ENCODE data around the gene CAPRIN2. TPM values are rescaled to one million over a fixed set of nuclear protein-coding genes. Genes with fewer than 3 reads are reported as not detected.

CAPRIN2 gene
- total RNA-seq, 1 donor from 2014 or later = 14.2 TPM

DNA sequence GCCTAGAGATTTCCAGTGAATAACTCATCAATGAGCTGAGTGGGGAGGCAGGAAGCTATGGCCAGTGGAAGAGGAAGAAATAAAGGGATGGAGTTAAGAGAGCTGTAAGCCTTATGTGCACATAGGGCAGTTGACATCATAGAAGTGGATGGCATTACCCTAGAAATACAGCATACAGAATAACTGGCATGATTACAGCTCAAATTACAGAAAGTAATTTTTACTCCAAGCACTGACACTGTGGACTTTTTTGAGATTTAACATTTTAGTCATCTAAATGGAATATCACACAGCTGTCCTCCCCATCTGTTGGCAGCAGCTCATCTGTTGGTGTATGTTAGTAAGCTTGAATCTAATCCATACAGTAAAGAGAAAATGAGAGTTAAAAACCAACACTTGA is 53.7 kb downstream of the CAPRIN2 start:
- intact Hi-C loops (cut with micrococcal nuclease) = no loop called here

DNA sequence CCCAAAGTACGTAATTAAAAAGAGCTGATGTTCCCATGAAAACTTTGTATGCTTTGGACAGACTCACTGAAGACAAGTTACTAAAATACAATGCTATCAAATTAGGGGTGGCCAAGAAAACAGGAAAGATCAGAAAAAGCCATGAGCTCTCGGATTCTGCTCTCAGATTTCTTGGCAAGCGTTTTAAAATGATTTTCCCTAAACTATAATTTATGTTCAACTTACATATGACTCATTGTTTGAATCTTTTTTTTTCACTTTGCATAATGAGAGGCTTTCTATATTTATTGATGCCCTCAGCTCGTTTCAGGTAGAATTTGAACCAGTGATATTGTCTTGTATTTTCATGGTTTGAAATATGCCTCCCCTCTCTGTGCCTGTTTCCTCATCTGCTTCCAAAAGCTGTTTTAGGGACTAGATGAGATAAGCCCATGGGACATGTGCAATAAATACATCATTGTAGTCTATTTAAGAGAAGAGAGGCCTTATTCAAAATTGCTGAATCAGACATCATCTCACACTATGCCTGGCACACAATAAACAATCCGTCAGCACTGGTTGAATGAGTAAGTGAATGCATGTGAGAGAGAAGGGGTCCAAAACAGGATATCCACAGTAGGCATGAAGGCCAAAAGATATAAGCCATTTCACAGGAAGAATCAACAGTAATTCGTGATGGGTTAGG is 54.4 kb downstream of the CAPRIN2 start:
- intact Hi-C loops (cut with micrococcal nuclease) = no loop called here

DNA sequence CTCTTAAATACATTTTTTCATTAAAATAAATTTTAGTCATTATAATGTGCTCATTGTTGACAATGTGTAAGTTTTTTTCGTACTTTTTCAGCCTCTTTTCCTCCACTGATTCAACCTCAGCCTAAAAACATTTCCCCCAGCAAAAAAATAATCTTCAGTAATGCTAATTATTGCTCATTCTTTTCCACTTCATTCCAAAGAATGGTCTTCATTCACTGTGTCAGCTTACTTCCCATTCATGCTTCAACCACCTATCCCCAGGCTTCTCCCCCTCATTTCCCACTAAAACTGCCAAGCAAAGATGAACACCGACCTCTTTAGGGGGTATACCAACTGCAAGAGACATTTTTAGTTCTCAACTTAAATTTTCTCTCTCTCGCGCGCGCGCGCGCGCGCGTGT is 56.4 kb downstream of the CAPRIN2 start:
- intact Hi-C loops (cut with micrococcal nuclease) = loop anchor here (5.0 kb wide), 1 partner anchor 99 kb away; no protein-coding TSS in a partner anchor

DNA sequence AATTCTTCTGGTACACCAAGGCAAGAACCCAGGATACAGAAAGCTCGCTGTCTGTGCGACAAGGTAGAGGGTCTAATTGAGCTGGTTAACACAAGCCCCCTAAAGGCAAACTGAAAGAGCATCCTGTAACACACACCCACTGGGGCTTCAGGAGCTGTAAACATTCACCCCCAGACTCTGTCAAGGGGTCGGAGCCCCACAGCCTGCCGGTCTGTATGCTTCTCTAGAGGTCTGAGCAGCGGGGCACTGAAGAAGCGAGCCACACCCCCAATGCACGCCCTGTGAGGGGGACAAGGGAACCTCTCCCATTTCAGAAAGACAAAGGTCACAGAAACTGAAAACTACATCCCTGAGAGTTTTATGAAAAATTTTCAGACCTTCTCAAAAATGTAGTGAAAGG is 57.8 kb downstream of the CAPRIN2 start:
- intact Hi-C loops (cut with micrococcal nuclease) = loop anchor here (5.0 kb wide), 1 partner anchor 100 kb away; no protein-coding TSS in a partner anchor

DNA sequence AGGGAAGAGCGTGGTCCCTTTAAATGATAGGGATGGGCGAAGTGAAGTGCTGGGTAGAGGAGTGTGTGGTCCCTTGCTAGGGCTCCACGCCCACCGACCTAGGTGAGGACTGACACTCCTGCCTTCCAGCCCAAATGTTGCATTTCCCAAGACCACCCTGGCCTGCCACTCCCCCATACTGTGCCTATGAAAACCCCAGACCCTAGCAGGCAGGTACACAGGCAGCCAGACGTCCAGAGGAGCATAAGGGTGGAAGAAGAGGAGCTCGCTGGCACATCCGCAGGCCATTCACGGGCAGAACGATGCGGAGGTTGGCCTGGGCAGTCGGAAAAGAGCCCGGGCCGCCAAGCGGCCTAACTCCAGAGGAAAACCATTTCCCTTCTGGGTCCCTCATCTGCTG is 58.3 kb downstream of the CAPRIN2 start:
- intact Hi-C loops (cut with micrococcal nuclease) = loop anchor here (5.0 kb wide), 1 partner anchor 101 kb away; no protein-coding TSS in a partner anchor

DNA sequence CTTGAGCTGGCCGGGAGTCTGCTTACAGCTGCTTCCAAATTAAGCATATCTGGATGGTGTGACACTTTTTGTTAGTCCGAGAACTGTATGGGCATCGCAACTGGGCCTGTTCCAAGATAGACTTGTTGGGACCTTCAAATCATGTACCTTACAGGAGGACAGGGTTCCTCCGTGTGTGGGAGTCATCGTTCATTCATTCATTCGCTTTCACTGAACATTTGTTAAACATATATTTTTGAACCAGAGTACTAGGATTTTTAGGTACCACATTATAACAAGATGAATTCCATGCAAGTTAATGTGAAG is 58.7 kb downstream of the CAPRIN2 start:
- intact Hi-C loops (cut with micrococcal nuclease) = loop anchor here (5.0 kb wide), 1 partner anchor 101 kb away; no protein-coding TSS in a partner anchor

DNA sequence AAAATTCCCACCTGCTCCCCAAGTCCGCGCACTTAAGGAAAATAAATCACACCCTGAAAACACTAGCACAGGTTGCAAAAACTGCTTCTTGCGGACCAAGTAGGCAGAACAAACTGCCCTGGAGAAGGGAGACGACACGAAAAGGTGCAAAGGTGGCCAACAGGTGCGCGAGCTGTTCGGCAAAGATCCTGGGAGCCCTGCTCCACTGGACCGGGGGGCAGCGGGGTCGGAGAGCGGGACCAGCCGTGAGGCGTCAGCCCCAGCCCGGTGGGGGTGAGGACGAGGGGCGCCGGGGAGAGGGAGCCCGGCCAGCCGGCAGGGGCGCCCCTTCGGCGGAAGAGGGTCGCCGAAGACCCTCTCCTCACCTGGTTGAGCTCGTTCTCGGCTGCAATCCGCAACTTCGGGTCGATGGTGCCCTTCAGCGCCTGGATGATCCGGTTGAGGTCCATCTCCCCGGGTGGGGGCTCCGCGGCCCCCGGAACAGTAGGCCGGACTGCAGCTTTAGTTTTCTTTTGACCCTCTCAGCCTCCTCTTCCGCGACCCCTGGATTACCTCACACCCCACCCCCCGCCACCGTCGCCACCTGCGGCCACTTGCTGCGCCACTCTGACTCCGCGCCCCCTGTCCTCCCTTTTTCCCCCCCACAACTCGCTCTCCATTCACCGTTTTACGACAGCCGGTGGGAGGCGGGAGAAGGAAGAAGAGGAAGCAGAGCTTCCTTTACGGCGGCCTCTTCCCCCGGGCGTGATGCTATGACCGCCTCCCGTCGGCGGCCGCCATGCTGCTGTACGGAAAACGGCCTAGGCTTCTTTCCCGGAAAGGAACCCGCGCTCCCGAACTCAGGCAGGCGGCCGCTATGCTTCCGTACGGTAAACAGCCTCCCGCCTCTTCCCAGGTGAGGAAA is 59.3 kb downstream of the CAPRIN2 start, which contains the start of gene IPO8:
Gene IPO8 (minus strand): TSS at position 671 of the 904 bp plus-strand sequence. CDS start 222 bp downstream, at position 449.
- intact Hi-C loops (cut with micrococcal nuclease) = loop anchor here (1.0 to 5.0 kb wide), 3 partner anchors 59 to 1314 kb away; partner anchors contain the start of genes CAPRIN2 and ERGIC2

DNA sequence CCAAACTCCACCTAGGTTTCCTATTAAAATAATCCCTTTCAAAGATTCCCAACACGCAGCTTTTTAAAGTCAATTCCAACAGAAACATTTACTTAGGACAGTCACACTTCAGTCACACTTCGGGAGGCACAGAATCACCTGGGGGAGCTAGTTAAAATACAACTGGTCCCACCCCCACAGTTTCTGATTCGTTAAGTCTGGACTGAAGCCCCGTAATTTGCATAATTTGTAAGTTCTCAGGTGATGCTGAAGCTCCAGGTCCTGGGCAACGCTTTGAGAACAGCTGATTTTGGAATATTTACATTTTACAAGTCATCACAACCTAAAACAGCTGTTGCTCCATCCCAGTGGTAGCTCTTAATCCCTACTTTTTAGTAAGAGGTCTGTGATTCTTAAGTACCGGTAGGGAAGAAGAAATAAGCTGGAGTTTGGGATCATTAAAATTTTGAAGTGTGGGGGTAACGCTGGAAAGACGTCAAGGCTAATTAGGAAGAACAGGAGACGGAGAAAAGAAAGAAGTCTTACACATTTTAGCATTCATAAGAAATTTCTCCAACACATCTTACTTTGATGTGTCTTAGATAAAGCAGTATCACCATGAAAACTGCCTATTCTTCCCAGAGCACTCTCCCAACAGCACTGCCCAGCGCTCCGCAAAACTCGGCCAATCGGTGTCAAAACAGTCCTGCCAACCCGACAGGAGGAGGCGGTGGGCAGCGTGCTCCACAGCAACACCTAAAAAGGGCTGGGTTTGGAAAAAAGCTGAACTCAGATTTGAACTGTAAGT is 60.1 kb downstream of the CAPRIN2 start:
- intact Hi-C loops (cut with micrococcal nuclease) = loop anchor here (1.0 to 5.0 kb wide), 4 partner anchors 60 to 1313 kb away; partner anchors contain the start of genes CAPRIN2 and ERGIC2

DNA sequence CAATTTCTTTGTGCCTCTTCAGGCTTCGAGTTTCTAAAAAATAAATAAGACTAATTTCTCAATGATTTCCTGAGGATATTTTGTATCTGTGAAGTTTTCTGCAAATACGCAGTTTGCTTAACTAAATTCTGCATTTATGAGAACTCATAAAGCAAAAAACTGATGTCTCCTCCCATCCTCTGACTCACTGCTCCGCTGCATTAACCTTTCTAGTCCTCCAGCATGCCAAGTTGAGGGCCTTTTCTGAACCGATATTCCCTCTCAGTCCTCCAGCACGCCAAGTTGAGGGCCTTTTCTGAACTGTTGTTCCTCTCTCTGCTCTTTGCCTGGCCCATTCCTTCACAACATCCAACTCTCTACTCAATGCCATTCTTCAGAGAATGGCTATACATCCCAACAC is 62.3 kb downstream of the CAPRIN2 start:
- intact Hi-C loops (cut with micrococcal nuclease) = loop anchor here (5.0 kb wide), 1 partner anchor 630 kb away; no protein-coding TSS in a partner anchor

DNA sequence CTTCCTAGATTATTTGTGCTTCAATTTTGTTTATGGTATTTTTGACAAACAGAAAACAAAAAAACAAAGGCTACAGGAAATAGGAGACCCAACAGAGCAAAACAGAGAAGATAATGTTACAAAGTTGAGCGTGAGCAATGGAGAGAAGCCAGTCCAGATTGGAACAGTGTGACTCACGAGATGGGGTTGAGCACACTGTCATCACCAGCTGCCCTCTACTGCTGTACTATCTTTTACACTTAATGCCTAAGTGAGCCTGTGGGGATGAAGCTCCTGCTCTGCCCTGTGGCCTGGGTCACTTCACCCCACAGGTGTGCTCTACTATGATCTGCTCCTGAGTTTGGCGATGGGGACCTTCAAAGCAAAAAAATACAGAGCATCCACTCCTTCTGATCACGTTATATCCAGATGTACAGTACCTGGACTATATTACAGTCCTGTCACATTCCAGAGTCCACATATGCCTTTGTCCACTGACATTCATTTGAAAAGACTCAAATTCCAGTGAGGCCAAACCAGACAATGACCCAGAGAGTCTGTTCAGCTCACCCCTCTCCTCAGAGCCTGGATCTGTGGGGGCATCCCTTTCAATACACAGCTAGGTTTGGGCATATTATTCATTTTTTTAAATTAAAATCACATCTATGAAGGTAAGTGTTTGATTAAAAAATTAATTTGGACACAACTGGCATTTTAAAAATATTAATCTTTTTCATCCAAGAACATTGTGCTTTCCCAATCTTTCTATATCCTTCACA is 63.5 kb downstream of the CAPRIN2 start:
- intact Hi-C loops (cut with micrococcal nuclease) = loop anchor here (5.0 kb wide), 1 partner anchor 631 kb away; no protein-coding TSS in a partner anchor

DNA sequence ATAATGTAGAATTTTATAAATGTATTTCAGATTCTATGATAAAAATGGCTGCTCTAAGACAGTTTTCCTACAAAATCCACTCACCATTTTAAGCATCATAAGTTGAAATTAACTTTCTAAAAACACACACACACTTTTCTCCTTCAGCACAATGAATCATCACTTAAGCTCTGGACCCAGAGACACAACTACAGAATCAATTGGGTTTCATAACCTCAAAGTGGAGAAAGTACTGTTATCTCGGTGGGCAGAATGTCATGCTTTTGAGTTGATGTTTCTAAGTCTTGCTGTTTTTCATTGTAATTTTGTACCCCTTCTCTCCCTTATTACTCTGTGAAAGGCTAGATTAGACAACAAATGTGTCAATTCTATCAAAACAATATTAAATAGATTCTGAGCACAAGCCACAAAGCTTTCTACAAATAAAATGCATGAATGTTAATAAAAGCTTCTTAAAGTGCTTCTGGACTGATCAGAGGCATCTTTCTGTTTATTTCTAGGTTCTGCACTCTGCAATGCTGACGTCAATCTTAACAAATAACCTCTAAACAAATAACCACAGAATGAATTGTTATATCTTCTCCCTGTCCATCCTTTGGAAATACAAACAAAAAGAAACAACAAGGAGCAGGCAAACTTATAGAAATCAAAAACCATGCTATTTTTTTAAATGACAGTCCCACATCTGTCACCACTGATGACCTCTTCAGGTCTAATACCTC is 67.3 kb downstream of the CAPRIN2 start:
- intact Hi-C loops (cut with micrococcal nuclease) = no loop called here

DNA sequence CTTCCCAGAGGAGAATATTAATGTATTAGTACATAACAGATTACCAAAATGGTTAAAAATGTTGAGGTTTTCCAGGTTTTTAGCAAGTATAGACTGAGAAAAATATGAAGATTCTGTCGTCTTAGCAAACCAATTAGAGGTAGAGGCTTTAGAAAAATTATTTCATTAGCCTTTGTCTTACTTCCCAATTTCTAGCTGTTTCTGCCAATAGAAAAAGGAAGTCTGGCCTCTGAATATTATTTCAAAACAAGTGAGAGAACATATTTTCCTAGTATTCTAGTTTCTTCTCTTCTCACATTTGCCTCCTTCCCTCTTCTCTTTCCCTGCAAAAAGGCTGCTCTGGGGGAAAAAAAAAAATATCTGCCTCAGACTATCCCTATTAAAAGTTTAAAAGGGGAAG is 75.5 kb downstream of the CAPRIN2 start:
- intact Hi-C loops (cut with micrococcal nuclease) = no loop called here

DNA sequence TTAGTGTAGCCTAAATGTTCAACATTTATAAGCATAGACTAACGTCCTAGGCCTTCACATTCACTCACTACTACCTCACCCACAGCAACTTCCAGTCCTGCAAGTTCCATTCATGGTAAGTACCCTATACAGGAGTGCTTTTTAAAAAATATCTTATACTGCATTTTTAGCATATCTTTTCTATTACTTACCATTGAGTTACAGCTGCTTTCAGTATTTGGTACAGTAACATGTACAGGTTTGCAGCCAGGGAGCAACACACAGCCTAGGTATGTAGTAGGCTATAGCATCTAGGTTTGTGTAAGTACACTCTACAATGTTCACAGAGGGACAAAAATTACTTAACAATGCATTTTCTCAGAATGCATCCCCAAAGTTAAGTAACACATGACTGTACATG is 76.5 kb downstream of the CAPRIN2 start:
- intact Hi-C loops (cut with micrococcal nuclease) = no loop called here

DNA sequence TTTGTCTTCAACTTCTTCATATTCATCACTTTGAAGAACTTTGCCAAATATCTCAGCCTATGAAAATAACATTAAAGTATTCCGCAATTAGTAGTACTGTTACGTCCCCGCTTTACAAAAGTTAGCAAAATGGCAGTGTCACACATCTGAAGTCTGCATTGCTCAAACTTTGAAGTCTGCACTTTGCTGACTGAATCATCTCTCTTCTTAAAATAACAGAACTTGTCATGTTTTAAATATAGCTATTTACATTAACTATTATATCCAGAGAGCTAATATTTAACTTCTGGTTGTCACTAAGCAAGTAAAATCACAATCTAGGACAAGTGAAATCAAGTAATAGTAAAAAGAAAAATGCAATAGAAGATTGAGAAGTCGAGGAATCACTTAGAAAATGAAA is 93.5 kb downstream of the CAPRIN2 start:
- intact Hi-C loops (cut with micrococcal nuclease) = no loop called here

Other genes with a start within 250 kb of the CAPRIN2 start
- 44.4 and 46.4 TPM in 2 replicates for gene IPO8, start 59.1 kb downstream of the CAPRIN2 start, total RNA-seq
- not detected in 2 replicates for gene TSPAN11, start 171.8 kb upstream of the CAPRIN2 start, total RNA-seq

All from T-helper 2 cell treated with Interferon-gamma antibody and Interleukin-4, amounts not matched to agents 100 ng/mL and 5 ng/mL, for 36 hours (primary cell).